Measurements from ENCODE around the gene TNRC6C.
"Not testable (repeated sequence)": the region's sequence is repeated elsewhere in the genome, so short reads cannot be mapped to it uniquely, and the experiment has no call there.

TNRC6C gene

DNA sequence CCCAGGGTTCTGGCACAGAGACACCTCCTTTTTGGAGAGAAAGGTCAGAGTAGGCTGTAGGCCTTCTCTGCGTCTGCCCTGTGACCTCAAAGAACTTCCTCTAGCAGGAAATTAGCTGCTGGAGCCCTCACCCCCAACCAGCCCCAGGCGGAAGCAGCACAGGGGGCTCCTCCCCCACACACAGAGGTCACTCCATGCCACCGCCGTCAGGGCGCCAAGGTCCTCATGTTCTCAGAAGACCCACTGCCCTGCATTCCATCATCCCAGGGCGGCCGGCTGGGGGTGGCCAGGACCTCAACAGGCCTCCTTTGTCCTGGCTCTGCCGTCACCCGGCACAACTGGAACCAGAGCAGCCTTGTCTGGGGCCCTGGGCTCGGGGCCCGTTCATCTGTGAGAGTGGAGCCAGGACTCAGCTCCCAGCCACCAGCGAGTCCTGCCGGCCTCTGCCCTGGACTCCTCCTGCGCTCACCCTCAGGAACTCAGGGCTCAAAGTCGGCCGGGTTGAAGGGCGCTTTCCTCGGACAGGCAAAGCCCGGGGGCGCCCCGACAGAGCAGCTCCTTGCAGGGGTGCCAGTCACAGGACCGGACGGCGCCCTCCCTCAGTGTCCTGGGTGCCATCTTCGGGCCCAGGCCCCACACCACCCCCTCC is 168.9 kb downstream of the TNRC6C start:
- DNase-seq = no peak

DNA sequence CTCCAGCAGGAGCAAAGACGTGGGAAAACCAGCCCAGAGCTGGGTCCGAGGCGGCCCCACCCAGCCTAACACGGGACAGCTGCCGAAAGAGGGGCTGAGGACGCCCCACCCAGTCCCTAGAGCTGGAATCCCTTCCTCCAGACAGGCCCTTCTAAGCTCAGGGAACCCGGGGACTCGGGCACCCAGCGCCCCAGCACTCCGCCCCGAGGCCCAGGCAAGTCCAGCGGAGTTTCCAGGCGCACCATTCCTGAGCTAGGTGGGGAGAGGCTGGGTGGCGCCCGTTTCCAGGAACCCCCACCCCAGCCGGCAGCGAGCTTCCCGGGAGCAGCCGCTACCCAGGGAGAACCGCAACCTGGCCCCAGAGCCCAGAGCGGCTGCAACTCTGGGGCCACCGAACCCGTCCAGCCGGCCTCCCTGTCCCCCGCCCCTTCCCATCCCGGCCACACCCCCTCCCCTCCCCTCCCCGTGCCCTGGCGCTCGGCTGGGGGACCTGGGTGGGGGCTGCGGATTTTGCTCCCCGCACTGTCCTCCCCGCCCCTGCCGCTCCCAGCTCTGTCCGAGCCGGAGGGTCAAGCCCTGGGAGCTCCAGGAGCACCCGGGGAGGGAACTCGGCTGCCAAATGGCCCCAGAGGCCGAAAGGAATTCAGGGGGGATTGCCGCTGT is 169.5 kb downstream of the TNRC6C start:
- peak; percentile 39 for DNase-seq

DNA sequence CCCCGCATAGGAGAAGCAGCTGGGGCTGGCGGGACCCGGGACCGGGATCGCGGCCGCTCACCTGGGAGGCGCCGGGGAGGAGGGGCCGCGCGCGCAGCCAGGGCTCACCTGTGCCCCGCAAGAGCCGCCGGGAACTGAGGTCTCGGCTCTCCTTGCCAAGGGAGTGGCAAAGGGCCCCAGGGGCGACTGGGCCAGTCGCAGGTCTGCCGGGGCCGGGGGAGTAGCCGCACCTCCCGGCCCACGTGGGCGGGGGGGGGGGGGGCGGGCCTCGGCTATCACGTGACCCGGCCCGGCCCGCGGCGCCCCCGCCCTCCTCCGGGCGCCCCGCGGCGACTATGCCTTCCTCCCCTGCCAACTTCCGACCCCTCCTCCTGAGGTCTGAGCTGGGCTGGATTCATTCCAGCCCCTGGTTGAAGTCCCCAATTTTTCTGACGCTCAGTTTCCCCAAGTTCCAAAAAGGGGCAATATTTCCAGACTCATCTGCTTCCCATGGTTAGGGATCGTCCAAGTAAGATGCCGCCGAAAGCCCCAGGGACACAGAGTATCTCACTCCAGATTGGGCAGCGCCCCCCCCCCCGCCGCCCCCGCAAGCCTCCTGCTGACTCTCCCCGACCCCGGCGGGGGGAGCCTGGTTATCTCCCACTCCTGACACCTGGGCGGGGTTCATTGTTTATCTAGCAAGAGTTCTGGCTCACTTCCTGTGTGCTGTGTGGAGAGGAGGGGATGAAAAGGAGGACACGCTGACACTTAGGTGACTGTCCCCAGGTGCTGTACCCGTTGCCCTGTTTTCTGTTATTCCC is 170.2 kb downstream of the TNRC6C start, which contains the start of gene TMC6:
TSS of gene TMC6 (minus strand) at position 205 of the 800 bp plus-strand sequence. CDS start 1,923 bp downstream, outside the sequence.
- peak; percentile 79 for DNase-seq

DNA sequence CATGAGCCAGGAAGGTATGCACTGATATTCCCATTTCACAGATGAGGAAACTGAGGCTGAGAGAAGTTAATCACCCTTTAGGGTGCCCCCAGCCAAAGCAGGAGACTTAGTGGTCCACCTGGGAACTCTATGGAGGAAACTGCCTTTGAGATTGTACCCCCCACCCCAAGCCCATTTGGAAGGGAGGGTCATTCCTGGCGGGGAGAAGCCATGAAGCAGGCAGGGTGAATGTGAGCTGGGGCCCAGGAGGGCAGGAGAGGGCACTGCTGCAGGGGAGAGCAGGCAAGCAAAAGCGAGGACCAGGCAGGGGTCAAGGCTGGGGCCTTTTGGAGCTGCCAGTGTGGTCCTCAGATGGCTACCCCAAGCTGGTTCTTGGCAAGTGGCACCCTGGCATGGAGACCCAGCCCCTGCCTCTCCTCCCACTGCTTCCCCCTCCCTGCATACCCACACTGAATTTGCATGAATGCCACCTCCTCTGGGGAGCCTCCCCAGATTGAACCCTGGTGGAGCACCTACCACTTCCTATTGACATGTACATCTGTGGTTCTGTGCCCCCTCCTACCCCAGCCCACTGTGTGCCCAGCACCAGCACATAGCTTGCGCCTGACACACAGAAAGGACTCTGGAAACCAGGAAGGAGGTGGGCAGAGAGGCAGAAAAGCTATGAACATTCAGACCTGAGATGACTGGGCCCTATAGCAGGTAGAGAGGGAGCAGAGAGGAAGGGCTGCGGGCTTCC is 171.0 kb downstream of the TNRC6C start:
- DNase-seq = no peak

DNA sequence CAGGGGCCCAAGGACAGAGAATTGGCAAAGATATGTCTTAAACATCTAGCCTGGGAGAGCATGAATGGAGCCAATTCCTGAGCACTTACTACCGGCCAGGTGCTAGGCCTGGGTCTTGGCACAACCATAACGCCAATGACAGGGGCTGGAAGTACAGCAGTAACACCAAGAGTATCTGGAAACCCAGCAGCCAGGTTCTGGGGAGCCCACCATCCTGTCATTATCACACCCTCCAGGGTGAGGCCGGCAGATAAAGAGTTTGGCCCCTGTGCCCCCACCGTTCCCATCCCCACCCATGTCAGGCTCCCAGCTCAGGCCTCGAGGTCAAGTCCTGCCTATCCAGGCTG is 171.6 kb downstream of the TNRC6C start:
- DNase-seq = no peak

DNA sequence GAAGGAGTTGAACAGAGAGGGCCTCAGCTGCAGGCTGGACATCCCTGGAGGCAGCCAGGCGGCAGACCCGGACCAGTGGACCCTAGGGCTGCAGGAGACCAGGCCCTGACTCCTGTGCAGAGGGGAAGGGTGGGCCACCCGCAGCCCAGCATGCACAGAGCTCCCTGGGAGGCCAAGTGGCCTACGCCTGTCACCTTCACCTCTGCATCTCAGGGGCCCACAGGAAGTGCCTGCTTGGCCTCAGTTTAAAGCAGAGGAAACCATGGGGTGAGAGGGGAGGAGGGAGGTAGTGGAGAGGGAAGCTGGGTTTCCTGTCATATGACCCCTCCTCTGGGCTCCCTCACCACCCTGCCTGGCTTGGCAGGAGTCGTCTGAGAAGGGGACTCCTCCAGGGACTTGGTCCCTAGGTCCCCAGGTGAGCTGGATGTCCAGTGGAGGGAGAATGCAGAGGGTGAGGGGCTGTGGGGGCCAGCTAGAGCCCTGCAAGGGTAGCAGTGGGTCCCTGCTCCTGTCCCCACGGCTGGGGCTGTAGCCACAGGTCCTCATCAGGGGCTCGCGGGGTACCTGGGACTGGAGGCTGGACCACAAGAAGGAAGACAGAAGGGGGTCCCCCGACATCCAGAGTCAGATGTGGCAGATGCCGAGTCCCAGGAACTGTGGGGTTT is 172.1 kb downstream of the TNRC6C start, which contains the start of gene TMC8:
TSS of gene TMC8 (plus strand) at position 335 of the 665 bp plus-strand sequence. CDS start 818 bp downstream, outside the sequence.
- DNase-seq = no peak

DNA sequence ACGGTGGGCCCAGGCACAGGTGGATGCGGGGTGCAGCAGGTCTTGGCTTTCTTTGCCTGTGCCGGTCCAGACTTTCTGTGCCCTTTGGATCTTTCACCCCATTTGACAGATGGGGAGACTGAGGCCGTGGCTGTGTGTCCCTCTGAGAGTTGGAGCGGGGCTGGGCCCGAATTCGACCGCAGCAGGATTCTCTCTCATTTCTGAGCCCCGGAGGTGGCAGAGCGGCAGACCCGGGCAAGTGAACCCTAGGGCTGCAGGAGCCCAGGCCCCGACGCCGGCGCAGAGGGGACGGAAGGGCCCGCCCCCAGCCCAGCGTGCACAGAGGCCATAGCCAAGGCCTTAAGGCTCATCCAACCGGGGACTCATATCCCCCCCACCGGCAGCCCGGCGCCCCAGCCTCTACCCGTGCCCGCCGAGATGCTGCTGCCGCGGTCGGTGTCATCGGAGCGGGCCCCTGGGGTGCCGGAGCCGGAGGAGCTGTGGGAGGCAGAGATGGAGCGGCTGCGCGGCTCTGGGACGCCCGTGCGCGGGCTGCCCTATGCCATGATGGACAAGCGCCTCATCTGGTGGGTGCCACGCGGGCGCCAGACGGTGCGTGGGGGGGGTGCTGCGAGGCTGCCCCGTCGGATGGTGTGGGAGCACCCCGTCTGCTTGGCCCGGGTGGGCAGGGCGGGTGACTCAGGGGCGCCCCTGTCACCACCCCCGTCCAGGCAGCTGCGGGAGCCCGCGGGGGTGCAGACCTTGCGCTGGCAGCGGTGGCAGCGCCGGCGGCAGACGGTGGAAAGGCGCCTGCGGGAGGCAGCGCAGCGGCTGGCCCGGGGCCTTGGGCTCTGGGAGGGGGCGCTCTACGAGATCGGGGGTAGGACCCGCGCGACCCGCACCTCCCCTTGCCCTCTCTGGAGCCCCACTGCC is 172.9 kb downstream of the TNRC6C start:
- DNase-seq = no peak

DNA sequence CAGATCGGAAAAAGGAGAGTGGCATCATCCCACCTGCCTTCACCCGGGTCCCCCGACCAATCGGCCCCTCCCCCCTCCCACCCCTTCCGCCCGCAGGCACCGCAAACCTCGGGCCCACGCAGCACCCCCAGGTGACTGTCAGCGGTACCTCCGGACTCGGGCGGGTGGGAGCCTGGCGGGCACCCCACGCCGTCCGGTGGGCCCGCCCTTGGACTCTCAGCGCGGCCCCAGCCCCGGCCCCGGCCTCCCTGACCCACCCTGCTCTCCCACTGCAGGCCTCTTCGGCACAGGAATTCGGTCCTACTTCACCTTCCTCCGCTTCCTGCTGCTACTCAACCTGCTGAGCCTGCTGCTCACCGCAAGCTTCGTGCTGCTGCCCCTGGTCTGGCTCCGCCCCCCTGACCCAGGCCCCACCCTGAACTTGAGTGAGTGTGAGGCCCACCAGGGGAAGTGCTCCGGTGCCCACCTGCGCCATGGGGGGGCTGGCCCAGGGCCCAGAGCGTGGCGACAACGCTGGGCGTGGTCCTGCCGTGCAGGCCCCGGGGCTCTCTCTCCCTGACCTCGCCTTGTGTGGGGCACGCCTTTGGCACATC is 173.7 kb downstream of the TNRC6C start:
- peak; percentile 28 for DNase-seq

DNA sequence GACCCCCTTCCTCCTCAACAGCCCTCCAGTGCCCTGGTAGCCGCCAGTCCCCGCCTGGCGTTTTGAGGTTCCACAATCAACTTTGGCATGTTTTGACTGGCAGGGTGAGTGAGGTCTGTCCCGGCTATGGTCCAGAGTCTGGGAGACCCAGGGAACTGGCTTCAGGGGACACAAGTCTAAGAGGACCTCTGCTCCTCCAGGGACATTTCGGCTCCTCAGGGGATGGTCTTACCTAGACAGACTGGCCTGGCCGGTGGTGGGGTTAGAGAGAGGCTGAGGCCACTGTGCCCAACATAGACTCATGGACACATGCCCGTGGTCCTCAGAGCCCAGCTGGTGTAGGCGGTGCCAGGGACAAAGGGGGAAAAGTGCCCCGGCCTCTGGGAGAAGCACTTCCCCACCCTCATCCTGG is 174.3 kb downstream of the TNRC6C start:
- no peak for DNase-seq

DNA sequence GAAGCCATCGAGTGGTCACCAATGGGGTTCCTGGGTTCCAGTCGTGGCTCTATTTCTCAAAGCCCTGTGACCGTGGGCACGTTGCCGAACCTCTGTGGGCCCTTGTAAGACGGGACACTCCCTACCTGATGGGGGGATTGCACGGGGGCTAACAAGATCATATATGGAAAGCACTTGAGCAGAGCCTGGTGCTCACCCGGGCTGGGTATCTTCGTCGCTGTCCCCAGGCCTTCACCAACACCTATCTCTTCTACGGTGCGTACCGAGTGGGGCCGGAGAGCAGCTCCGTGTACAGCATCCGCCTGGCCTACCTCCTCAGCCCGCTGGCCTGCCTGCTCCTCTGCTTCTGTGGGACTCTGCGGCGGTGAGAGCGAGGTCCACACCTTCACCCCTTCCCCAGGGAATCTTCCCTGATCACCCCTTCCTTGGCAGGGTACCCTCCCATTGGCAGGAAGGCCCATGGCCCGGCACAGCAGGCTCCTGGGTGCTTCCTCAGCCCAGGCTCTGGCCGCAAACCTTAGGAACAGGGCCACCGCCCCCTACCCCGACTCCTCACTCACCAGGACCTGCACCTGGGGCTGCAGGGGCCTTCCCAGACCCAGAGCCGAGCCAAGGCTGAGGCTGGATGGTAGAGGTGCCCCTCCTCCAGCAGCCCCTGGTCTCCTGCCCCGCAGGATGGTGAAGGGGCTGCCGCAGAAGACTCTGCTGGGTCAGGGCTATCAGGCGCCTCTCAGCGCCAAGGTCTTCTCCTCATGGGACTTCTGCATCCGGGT is 174.9 kb downstream of the TNRC6C start:
- DNase-seq = no peak

DNA sequence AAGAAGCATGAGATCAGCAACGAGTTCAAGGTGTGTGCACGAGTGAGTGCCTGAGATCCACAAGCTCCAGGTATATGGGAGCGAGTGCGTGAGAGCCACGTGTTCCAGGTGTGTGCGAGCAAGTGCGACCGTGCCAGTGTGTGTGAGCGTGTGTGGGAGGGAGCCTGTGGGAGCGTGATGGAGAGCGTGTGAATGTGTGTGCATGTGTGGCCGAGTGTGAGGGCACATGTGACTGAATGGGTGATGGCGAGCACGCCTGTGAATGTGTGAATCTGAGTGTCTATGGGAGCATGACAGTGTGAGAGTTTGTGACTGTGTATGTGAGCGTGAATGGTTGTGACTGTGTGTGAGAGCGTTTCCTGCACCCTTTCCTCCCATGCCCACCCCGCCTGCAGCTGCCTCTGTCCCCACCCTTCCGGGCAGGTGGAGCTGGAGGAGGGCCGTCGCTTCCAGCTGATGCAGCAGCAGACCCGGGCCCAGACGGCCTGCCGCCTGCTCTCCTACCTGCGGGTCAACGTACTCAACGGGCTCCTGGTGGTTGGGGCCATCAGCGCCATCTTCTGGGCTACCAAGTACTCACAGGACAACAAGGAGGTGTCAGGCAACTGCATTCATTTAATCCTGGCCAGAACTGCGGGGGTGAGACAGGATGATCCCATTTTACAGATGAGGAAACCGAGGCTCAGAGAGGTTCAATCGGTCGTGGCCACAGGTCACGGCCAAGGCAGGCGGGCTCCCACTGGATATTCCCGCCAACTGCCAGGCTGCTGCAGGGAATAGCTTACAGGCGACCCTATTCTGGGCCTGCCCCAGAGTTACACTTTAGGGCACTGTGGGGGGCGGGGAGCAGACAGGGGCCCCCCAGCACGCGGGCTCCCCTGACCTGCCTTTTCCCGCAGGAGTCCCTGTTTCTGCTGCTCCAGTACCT is 175.7 kb downstream of the TNRC6C start:
- peak; percentile 77 for DNase-seq

DNA sequence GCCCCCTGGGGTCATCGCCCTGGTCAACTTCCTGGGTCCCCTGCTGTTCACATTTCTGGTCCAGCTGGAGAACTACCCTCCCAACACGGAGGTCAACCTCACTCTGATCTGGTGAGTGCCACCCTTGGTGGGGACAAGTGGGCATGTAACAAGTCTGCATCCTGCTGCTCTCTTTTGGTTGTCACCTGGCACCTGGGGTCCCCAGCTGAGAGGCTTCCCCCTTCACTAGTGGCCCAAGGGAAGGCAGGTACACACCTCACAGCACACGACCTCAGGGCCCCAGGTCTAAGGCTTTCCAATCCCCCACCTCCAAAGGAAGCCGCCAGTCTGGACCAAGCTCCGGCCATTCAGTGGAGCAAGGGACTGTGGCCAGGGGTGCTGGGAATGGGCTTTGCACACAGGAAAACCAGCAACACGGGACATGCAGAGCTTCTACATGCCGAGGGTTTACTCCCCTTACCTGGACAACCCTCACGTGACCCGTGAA is 176.4 kb downstream of the TNRC6C start:
- DNase-seq = no peak

DNA sequence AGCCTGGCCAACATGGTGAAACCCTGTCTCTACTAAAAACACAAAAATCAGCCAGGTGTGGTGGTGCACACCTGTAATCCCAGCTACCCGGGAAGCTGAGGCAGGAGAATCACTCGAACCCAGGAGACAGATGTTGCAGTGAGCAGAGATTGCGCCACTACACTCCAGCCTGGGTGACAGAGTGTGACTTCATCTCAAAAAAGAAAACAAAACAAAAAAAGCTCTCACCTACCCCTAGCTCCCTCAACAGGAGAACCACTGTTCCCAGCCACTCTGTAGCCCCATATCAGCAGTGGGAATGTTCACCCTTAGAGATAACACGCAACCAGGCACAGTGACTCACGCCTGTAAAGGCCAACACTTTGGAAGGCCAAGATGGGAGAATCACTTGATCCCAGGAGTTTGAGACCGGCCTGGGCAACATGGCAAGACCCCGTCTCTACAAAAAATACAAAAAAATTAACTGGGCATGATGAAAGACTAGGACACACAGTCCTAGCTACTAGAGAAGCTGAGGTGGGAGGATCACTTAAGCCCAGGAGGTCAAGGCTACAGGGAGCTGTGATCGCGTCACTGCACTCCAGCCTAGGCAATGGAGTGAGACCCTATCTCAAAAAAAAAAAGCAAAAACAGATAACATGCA is 177.5 kb downstream of the TNRC6C start:
- DNase-seq = no peak

DNA sequence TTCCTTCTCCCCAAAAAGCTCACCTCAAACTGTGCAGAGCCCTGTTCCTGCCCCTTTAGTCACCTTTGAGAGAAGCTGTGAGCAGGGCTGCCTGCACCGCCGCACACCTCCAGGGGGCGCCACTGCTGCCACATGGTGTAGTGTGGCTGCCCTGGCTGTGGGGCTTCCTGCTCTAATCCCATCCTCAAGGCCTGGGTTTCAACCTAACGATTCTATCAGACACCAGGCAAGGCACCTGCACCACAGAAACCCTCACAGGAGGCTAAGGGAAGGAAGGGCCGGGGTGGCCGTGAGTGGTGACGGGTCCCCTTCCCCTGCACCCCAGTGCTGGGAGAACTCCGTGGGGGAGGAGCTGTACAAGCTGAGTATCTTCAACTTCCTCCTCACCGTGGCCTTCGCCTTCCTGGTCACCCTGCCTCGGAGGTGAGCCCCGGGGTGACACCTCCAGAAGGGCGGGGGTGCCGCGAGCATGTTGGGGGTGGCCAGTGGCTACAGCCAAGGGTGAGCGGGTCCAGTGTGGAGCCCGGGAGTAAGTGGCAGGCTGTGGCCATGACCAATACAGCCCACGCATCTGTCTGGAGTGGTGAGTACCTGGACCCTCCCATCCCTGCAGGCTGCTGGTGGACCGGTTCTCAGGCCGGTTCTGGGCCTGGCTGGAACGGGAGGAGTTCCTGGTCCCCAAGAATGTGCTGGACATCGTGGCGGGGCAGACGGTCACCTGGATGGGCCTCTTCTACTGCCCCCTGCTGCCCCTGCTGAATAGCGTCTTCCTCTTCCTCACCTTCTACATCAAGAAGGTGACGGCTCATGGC is 179.1 kb downstream of the TNRC6C start:
- peak; percentile 25 for DNase-seq

DNA sequence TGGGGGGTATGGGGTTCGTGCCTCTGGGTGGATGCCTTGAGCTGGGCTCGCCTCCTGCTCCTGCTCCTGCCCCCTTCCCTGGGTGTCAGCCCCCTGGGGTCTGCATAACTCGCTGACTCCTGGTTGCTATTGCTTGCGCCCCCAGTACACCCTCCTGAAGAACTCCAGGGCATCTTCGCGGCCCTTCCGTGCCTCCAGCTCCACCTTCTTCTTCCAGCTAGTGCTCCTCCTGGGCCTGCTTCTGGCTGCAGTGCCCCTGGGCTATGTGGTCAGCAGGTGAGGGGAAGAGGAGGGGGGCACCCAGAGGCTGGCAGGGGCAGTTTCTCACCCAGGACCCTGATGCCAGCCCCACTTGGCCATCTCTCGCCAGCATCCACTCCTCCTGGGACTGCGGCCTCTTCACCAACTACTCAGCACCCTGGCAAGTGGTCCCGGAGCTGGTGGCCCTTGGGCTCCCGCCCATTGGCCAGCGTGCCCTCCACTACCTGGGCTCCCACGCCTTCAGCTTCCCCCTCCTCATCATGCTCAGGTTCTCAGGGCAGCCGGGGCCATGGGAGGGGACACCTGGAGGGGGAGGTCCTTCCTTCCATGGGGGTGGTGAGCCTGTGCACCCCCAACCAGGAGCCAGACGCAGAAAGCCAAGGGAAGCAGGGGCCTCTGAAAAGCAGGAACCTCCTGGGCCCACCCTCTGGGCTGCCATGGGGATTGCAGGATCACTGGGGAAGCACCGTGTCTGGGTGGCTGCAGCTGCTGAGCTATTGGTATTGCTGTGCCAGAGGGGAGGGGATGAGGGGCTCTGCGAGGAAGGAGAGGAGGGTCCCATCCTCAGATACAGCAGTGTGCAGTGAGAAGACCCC is 179.9 kb downstream of the TNRC6C start:
- no peak for DNase-seq

DNA sequence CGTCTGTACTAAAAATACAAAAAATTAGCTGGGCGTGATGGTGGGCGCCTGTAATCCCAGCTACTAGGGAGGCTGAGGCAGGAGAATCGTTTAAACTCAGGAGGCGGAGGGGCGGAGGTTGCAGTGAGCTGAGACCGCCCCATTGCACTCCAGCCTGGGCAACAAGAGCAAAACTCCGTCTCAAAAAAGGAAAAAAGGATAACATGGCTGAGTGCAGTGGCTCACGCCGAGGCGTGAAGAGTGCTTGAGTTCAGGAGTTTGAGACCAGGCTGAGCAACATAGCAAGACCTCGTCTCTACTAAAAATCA is 181.3 kb downstream of the TNRC6C start:
- DNase-seq = not testable (repeated sequence)
